PFSK-1 (cell line): ENCODE measurements around the gene RAP1GDS1.

Experiments used
- POLR2AphosphoS5 ChIP-seq: IDR thresholded peaks from 2 replicates; pipeline ENCODE4 v1.6.1; 2012; ENCODE audit warnings: low read depth, mild to moderate bottlenecking, control low read depth, low read length, moderate library complexity
- REST ChIP-seq, 2 experiments: IDR thresholded peaks; 2 replicates each; pipeline versions ENCODE4 v1.6.1 to v1.8.0; 2011 to 2012; ENCODE audit warnings: low read depth in 2 of 2, low read length in 2 of 2, control low read depth in 1 of 2, inconsistent platforms in 1 of 2, mild to moderate bottlenecking in 1 of 2, moderate library complexity in 1 of 2; ENCODE audit not compliant: insufficient read depth in 1 of 2
- SIN3A ChIP-seq: IDR thresholded peaks from 2 replicates; pipeline ENCODE4 v1.6.1; 2012; ENCODE audit warnings: mild to moderate bottlenecking, low read length, moderate library complexity, borderline replicate concordance; ENCODE audit not compliant: insufficient read depth
- TAF1 ChIP-seq: IDR thresholded peaks from 2 replicates; pipeline ENCODE4 v1.6.1; 2012; ENCODE audit warnings: low read length, control low read depth, borderline replicate concordance; ENCODE audit not compliant: insufficient read depth

- TF ChIP-seq REST (IDR thresholded peaks at IDR 0.05; ENCODE audit: insufficient read depth in 1 of 2, low read depth in 2 of 2, low read length in 2 of 2) (no peak), POLR2AphosphoS5 (no peak), TAF1 (no peak), SIN3A (no peak)
Measured at GRCh38 chr4:98352396-98352795, 91.2 kb downstream of the RAP1GDS1 start.
